Endothelial cell of umbilical vein (primary cell): ENCODE measurements around the gene KIF20A. TPM values are rescaled to one million over a fixed set of nuclear protein-coding genes. Genes with fewer than 3 reads are reported as not detected.

ENCODE experiments used
- BruUV-seq: library from RNA; stranded (reverse); fragments of 400-500 nt; replicated peaks from 2 replicates; lab custom pipeline; 2021; lab: Mats Ljungman, UMichigan
- CTCF ChIA-PET: fragments of 300-600, 350-600 bp; sonication (Branson Sonifier 250); formaldehyde crosslinking; loops from one replicate; lab custom pipeline; 2021; ENCODE audit warnings: antibody characterized with exemption, inconsistent platforms; lab: Charles Lee
- POLR2A ChIA-PET: fragments of 300-600, 350-600 bp; sonication (Branson Sonifier 250); formaldehyde crosslinking; loops from one replicate; lab custom pipeline; 2021; ENCODE audit warnings: antibody characterized with exemption, inconsistent platforms; lab: Charles Lee
- DNase-seq: peaks from one replicate; pipeline ENCODE4 v3.0.0-alpha.2; 2011; ENCODE audit warnings: low read depth, low spot score
- FAIRE-seq: peaks from 2 replicates; lab custom pipeline; 2011; peaks lifted over from hg19 to GRCh38; lab: Jason Lieb, UNC
- H2AFZ ChIP-seq: 2 replicates; pipeline ENCODE4 v1.6.0; 2012; ENCODE audit warnings: low read depth, low read length, control low read depth, inconsistent platforms
- H3K27ac ChIP-seq: 2 replicates; pipeline ENCODE4 v1.5.1; 2011; ENCODE audit warnings: low read depth, mild to moderate bottlenecking, control low read depth, low read length, moderate library complexity; ENCODE audit not compliant: insufficient read depth
- H3K27me3 ChIP-seq, 2 experiments: 2 replicates each; pipeline versions ENCODE4 v1.6.0 to v1.6.1; 2011; ENCODE audit warnings: low read length in 2 of 2, mixed read lengths in 1 of 2; ENCODE audit not compliant: control insufficient read depth in 2 of 2, insufficient read depth in 2 of 2
- H3K36me3 ChIP-seq, 2 experiments: 2 replicates in 1 of 2; 3 replicates in 1 of 2; pipeline ENCODE4 v1.5.1; 2011; ENCODE audit warnings: low read length in 2 of 2, mild to moderate bottlenecking in 1 of 2, moderate library complexity in 1 of 2; ENCODE audit not compliant: control insufficient read depth in 2 of 2, insufficient read depth in 2 of 2; ENCODE audit errors: extremely low read depth in 1 of 2
- H3K4me1 ChIP-seq: 3 replicates; pipeline ENCODE4 v1.5.1; 2011; ENCODE audit warnings: mild to moderate bottlenecking, low read length; ENCODE audit not compliant: control insufficient read depth, insufficient read depth; ENCODE audit errors: extremely low read depth
- H3K4me2 ChIP-seq: 2 replicates; pipeline ENCODE4 v1.6.1; 2011; ENCODE audit warnings: low read length, control low read depth, mixed read lengths; ENCODE audit not compliant: insufficient read depth
- H3K4me3 ChIP-seq, 3 experiments: fragments of 200-600 bp in 1 of 3; sonication (generic), shearing (Covaris generic) in 1 of 3; replicated peaks in 1 of 3; 2 replicates each; pipeline ENCODE4 v1.5.1; 2011 to 2016; ENCODE audit warnings: control low read depth in 3 of 3, low read length in 3 of 3, mild to moderate bottlenecking in 2 of 3, inconsistent platforms in 1 of 3, low read depth in 1 of 3, moderate library complexity in 1 of 3; ENCODE audit not compliant: insufficient read depth in 1 of 3
- H3K79me2 ChIP-seq: 2 replicates; pipeline ENCODE4 v1.6.0; 2012; ENCODE audit warnings: low read length, inconsistent platforms; ENCODE audit not compliant: control insufficient read depth, insufficient read depth
- H3K9ac ChIP-seq: replicated peaks from 2 replicates; pipeline ENCODE3; 2011; ENCODE audit warnings: low read length, control low read depth; ENCODE audit not compliant: insufficient read depth; ENCODE audit errors: extremely low read depth
- H3K9me1 ChIP-seq: replicated peaks from 3 replicates; pipeline ENCODE4 v1.6.0; 2011; ENCODE audit warnings: mild to moderate bottlenecking, low read length; ENCODE audit not compliant: control insufficient read depth, insufficient read depth; ENCODE audit errors: extremely low read depth
- H3K9me3 ChIP-seq: replicated peaks from 2 replicates; pipeline ENCODE4 v1.5.1; 2012; ENCODE audit warnings: low read length, inconsistent platforms; ENCODE audit not compliant: control insufficient read depth, insufficient read depth
- H4K20me1 ChIP-seq: replicated peaks from 2 replicates; pipeline ENCODE3; 2011; ENCODE audit warnings: mild to moderate bottlenecking, low read length; ENCODE audit not compliant: control insufficient read depth, insufficient read depth; ENCODE audit errors: extremely low read depth
- EZH2 ChIP-seq: IDR thresholded peaks from 2 replicates; pipeline ENCODE4 v1.6.1; 2012; ENCODE audit warnings: borderline replicate concordance, low read depth, mild to moderate bottlenecking, moderate library complexity, low read length, inconsistent platforms; ENCODE audit not compliant: severe bottlenecking
- FOS ChIP-seq: IDR thresholded peaks from 2 replicates; pipeline ENCODE4 v1.6.1; 2011; ENCODE audit warnings: mild to moderate bottlenecking, low read length, moderate library complexity, borderline replicate concordance; ENCODE audit not compliant: insufficient read depth
- GATA2 ChIP-seq: IDR thresholded peaks from 2 replicates; pipeline ENCODE4 v1.7.0; 2011; ENCODE audit warnings: low read depth, mild to moderate bottlenecking, moderate library complexity, mixed read lengths, low read length; ENCODE audit not compliant: insufficient read length, insufficient read depth
- JUN ChIP-seq: IDR thresholded peaks from 2 replicates; pipeline ENCODE4 v1.6.1; 2011; ENCODE audit warnings: borderline replicate concordance, low read depth; ENCODE audit not compliant: insufficient read length, insufficient read depth
- MAX ChIP-seq: IDR thresholded peaks from 2 replicates; pipeline ENCODE4 v1.6.1; 2011; ENCODE audit not compliant: insufficient read depth, insufficient read length
- MYC ChIP-seq: IDR thresholded peaks from one replicate; pipeline ENCODE4 v1.6.1; 2011; ENCODE audit warnings: mild to moderate bottlenecking, low read depth, low read length
- POLR2A ChIP-seq: IDR thresholded peaks from 2 replicates; pipeline ENCODE4 v1.6.1; 2012; ENCODE audit warnings: low read depth, mild to moderate bottlenecking, control low read depth, low read length
- POLR2AphosphoS5 ChIP-seq: IDR thresholded peaks from 2 replicates; pipeline ENCODE4 v1.6.1; 2012; ENCODE audit warnings: low read depth, mild to moderate bottlenecking, control low read depth, low read length, moderate library complexity; ENCODE audit not compliant: insufficient read depth
- dilution Hi-C: fragments of 300-500 bp; cut with MboI; formaldehyde crosslinking; loops from one replicate; pipeline ENCODE4 v1.15.0; 2019; ENCODE audit warnings: low sequenced_read_pairs; ENCODE audit not compliant: extremely low pct_ligation_motif_present
- intact Hi-C: fragments of 100-400 bp; cut with micrococcal nuclease; formaldehyde crosslinking; loops from one replicate; pipeline ENCODE4 v1.10.0; 2022
- polyA plus RNA-seq, 4 experiments: library from polyadenylated mRNA; depleted of rRNA in 3 of 4; stranded (reverse) in 3 of 4; unstranded in 1 of 4; fragments of >200 nt; gene quantifications; 2 replicates each; pipeline versions ENCODE4 v1.2.1 to v1.2.3, GENCODE V29; 2011 to 2012; ENCODE audit warnings: missing spikeins in 1 of 4
- total RNA-seq: library from RNA; stranded (reverse); gene quantifications from 2 replicates; pipeline ENCODE4 v1.2.3, GENCODE V29; 2021
- TF ChIP-seq, protein P1 (sequence below), 2 donors: IDR thresholded peaks; 1 replicate in 1 of 2; 2 replicates in 1 of 2; pipeline ENCODE4 v1.5.1; 2011; ENCODE audit warnings: low read length in 2 of 2, mild to moderate bottlenecking in 2 of 2, moderate library complexity in 2 of 2, control low read depth in 1 of 2, inconsistent platforms in 1 of 2, low read depth in 1 of 2; ENCODE audit not compliant: insufficient read depth in 1 of 2; ENCODE audit errors: extremely low read depth in 1 of 2

KIF20A gene
- total and polyA plus RNA-seq, 2 donors (not counting 3 experiments of a cell fraction or from before 2014, with no cell fraction given), result 38.7 to 78.1 TPM

DNA sequence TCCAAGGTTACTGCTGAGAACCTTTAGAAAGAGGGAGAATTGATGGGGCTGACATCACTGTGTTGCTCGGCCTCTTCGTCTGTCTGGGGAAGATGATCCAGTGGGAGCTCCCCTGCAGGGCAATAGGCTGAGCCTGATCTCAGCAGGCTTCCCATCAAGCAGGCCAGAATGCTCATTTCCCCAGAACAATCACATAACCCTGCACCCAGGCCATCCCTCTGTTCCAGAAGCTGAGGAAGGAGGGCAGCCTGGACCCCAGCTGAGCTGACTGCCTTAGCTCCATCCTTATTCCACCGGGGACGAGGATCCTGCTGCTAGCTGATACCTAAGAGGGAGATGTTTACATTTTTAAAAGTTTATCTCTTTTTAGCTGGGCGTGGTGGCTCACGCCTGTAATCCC lies 45.8 kb downstream of the KIF20A start:
- Histone ChIP-seq H3K9ac (no peak overlapping the region), H3K79me2 (no peaks in the 10 kb centered on the region), H3K27ac (no peak overlapping the region), H3K27me3 (no peaks in the 10 kb centered on the region), H3K9me1 (no peaks in the 10 kb centered on the region), H4K20me1 (no peaks in the 10 kb centered on the region), H3K36me3 (no peaks in the 10 kb centered on the region), H3K9me3 (no peaks in the 10 kb centered on the region), H2AFZ (no peak overlapping the region), H3K4me1 (no peaks in the 10 kb centered on the region), H3K4me2 (no peak overlapping the region), H3K4me3 (no peak overlapping the region)
- no peak for FAIRE-seq
- DNase-seq, result no peak
- intact Hi-C loops, result loop anchor here (5.0 kb wide), 2 partner anchors 113 to 128 kb away; partner anchors contain the start of genes FAM53C and KDM3B
- BruUV-seq, result no TSS peak
- TF ChIP-seq JUN (no peak), EZH2 (no peak), FOS (no peak), POLR2AphosphoS5 (no peak), GATA2 (no peak), POLR2A (no peak), MYC (no peak), MAX (no peak)
- TF ChIP-seq, protein P1, sequence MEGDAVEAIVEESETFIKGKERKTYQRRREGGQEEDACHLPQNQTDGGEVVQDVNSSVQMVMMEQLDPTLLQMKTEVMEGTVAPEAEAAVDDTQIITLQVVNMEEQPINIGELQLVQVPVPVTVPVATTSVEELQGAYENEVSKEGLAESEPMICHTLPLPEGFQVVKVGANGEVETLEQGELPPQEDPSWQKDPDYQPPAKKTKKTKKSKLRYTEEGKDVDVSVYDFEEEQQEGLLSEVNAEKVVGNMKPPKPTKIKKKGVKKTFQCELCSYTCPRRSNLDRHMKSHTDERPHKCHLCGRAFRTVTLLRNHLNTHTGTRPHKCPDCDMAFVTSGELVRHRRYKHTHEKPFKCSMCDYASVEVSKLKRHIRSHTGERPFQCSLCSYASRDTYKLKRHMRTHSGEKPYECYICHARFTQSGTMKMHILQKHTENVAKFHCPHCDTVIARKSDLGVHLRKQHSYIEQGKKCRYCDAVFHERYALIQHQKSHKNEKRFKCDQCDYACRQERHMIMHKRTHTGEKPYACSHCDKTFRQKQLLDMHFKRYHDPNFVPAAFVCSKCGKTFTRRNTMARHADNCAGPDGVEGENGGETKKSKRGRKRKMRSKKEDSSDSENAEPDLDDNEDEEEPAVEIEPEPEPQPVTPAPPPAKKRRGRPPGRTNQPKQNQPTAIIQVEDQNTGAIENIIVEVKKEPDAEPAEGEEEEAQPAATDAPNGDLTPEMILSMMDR (IDR thresholded peaks at IDR 0.05; ENCODE audit: extremely low read depth in 1 of 2, insufficient read depth in 1 of 2, low read depth in 1 of 2, low read length in 2 of 2), result no peak
- dilution Hi-C loops, result no loop called here
- ChIA-PET POLR2A (no interaction called here), CTCF (interaction anchor here (1.1 to 5.4 kb wide), 5 partner anchors 12 to 279 kb away, joined by 3 to 105 read pairs (median 8); partner anchors contain the start of gene KDM3B)
